ENCODE data around the gene TP53TG3B. TPM values are rescaled to one million over a fixed set of nuclear protein-coding genes. Genes with fewer than 3 reads are reported as not detected.
"Not testable (repeated sequence)": the region's sequence is repeated elsewhere in the genome, so short reads cannot be mapped to it uniquely, and the experiment has no call there.

Gene TP53TG3B, protein sequence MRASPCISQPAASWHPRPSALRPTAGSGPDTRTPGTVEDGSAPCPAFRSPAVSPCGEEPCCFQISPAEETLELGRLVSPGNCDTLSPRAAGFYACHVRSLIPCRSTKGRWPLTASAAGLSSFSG
- not detected in 2 replicates for total RNA-seq

GRCh38 chr16:33360541-33360940, at the start of gene TP53TG3B:
TP53TG3B (plus strand) TSS chr16:33360841; CDS start chr16:33360909, 68 bp downstream.
- ATAC-seq (ENCODE audit: low read depth); H3K36me3 Mint-ChIP-seq (ENCODE audit: low read depth); intact Hi-C loops (cut with micrococcal nuclease); POLR2A ChIA-PET; H3K9me3 Mint-ChIP-seq; H3K4me3 Mint-ChIP-seq; H3K27ac Mint-ChIP-seq; CTCF ChIA-PET; H3K4me1 Mint-ChIP-seq; H3K27me3 Mint-ChIP-seq; DNase-seq: not testable (repeated sequence)

DNA sequence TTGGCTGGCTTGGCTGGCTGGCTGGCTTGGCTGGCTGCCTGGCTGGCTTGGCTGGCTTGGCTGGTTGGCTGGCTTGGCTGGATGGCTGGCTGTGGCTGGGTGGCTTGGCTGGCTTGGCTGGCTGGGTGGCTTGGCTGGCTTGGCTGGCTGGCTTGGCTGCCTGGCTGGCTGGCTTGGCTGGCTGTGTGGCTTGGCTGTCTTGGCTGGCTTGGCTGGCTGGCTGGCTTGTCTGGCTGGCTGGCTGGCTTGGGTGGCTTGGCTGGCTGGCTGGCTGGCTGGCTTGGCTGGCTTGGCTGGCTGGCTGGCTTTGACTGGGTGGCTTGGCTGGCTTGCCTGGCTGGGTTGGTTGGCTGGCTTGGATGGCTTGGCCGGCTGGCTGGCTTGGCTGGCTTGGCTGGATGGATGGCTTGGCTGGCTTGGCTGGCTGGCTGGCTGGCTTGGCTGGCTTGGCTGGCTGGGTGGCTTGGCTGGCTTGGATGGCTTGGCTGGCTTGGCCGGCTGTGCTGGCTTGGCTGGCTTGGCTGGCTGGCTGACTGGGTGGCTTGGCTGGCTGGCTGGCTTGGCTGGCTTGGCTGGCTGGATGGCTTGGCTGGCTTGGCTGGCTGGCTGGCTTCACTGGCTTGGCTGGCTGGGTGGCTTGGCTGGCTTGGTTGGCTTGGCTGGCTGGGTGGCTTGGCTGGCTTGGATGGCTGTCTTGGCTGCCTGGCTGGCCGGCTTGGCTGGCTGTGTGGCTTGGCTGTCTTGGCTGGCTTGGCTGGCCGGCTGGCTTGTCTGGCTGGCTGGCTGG, 24.2 kb upstream of the TP53TG3B start:
- POLR2A ChIA-PET; H3K36me3 Mint-ChIP-seq (ENCODE audit: low read depth); H3K9me3 Mint-ChIP-seq; CTCF ChIA-PET; H3K27me3 Mint-ChIP-seq; ATAC-seq (ENCODE audit: low read depth); H3K4me1 Mint-ChIP-seq; H3K27ac Mint-ChIP-seq; intact Hi-C loops (cut with micrococcal nuclease); H3K4me3 Mint-ChIP-seq: not testable (repeated sequence)
- peak; percentile 51 for DNase-seq

- H3K9me3 Mint-ChIP-seq; CTCF ChIA-PET; H3K4me1 Mint-ChIP-seq; H3K27me3 Mint-ChIP-seq; POLR2A ChIA-PET; intact Hi-C loops (cut with micrococcal nuclease); ATAC-seq (ENCODE audit: low read depth); H3K36me3 Mint-ChIP-seq (ENCODE audit: low read depth); H3K27ac Mint-ChIP-seq; H3K4me3 Mint-ChIP-seq: not testable (repeated sequence)
- DNase-seq: peak; percentile 55
Measured at GRCh38 chr16:33337627-33338542, 22.8 kb upstream of the TP53TG3B start.

DNA sequence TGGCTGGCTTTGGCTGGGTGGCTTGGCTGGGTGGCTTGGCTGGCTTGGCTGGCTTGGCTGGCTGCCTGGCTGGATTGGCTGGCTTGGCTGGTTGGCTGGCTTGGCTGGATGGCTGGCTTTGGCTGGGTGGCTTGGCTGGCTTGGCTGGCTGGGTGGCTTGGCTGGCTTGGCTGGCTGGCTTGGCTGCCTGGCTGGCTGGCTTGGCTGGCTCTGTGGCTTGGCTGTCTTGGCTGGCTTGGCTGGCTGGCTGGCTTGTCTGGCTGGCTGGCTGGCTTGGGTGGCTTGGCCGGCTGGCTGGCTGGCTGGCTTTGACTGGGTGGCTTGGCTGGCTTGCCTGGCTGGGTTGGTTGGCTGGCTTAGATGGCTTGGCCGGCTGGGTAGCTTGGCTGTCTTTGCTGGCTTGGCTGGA, 22.1 kb upstream of the TP53TG3B start:
- peak; percentile 32 for DNase-seq
- H3K4me1 Mint-ChIP-seq; H3K36me3 Mint-ChIP-seq (ENCODE audit: low read depth); H3K27me3 Mint-ChIP-seq; intact Hi-C loops (cut with micrococcal nuclease); H3K27ac Mint-ChIP-seq; H3K9me3 Mint-ChIP-seq; POLR2A ChIA-PET; CTCF ChIA-PET; H3K4me3 Mint-ChIP-seq; ATAC-seq (ENCODE audit: low read depth): not testable (repeated sequence)

DNA sequence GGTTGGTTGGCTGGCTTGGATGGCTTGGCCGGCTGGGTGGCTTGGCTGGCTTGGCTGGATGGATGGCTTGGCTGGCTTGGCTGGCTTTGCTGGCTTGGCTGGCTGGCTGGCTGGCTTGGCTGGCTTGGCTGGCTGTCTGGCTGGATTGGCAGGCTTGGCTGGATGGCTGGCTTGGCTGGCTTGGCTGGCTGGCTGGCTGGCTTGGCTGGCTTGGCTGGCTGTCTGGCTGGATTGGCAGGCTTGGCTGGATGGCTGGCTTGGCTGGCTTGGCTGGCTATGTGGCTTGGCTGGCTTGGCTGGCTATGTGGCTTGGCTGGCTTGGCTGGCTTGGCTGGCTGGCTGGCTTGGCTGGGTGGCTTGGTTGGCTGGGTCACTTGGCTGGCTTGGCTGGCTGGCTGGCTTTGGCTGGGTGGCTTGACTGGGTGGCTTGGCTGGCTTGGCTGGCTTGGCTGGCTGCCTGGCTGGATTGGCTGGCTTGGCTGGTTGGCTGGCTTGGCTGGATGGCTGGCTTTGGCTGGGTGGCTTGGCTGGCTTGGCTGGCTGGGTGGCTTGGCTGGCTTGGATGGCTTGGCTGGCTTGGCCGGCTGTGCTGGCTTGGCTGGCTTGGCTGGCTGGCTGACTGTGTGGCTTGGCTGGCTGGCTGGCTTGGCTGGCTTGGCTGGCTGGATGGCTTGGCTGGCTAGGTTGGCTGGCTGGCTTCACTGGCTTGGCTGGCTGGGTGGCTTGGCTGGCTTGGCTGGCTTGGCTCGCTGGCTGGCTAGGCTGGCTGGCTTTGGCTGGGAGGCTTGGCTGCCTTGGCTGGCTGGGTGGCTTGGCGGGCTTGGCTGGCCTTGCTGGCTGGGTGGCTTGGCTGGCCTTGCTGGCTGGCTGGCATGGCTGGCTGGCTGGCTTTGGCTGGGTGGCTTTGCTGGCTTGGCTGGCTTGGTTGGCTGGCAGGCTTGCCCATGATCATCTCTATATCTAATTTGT, 21.3 kb upstream of the TP53TG3B start:
- H3K27me3 Mint-ChIP-seq; CTCF ChIA-PET; H3K4me1 Mint-ChIP-seq; H3K27ac Mint-ChIP-seq; POLR2A ChIA-PET; H3K36me3 Mint-ChIP-seq (ENCODE audit: low read depth); H3K9me3 Mint-ChIP-seq; H3K4me3 Mint-ChIP-seq; intact Hi-C loops (cut with micrococcal nuclease): not testable (repeated sequence)
- DNase-seq: peak; percentile 36
- peak; percentile 18 for ATAC-seq (ENCODE audit: low read depth)

Other genes starting within 250 kb of the TP53TG3B start
- not detected in 2 replicates for gene TP53TG3C, start 166.6 kb upstream of the TP53TG3B start, total RNA-seq
- not detected in 2 replicates for gene TP53TG3E, start 56.5 kb upstream of the TP53TG3B start, total RNA-seq
- not detected in 2 replicates for gene TP53TG3F, start 98.8 kb downstream of the TP53TG3B start, total RNA-seq